Keratinocyte (primary cell): ENCODE measurements around the gene SCUBE2. TPM values are rescaled to one million over a fixed set of nuclear protein-coding genes. Genes with fewer than 3 reads are reported as not detected.

ENCODE experiments used
- DNase-seq: peaks from one replicate; pipeline ENCODE4 v3.0.0-alpha.2; 2011; ENCODE audit warnings: low read depth, missing footprints, low spot score
- FAIRE-seq: peaks from 2 replicates; lab custom pipeline; 2011; peaks lifted over from hg19 to GRCh38; lab: Jason Lieb, UNC
- H2AFZ ChIP-seq: 2 replicates; pipeline ENCODE4 v1.6.0; 2012; ENCODE audit warnings: low read length, control low read depth, inconsistent platforms; ENCODE audit not compliant: control insufficient read depth
- H3K27ac ChIP-seq: 2 replicates; pipeline ENCODE4 v1.5.1; 2011; ENCODE audit warnings: low read length; ENCODE audit not compliant: control insufficient read depth, insufficient read depth
- H3K27me3 ChIP-seq: 3 replicates; pipeline ENCODE4 v1.6.0; 2011; ENCODE audit warnings: low read length; ENCODE audit not compliant: control insufficient read depth, insufficient read depth; ENCODE audit errors: extremely low read depth
- H3K36me3 ChIP-seq, 2 experiments: 2 replicates in 1 of 2; 3 replicates in 1 of 2; pipeline ENCODE4 v1.5.1; 2011; ENCODE audit warnings: low read length in 2 of 2, mild to moderate bottlenecking in 1 of 2; ENCODE audit not compliant: control insufficient read depth in 2 of 2, insufficient read depth in 2 of 2; ENCODE audit errors: extremely low read depth in 1 of 2
- H3K4me1 ChIP-seq: 3 replicates; pipeline ENCODE4 v1.5.1; 2011; ENCODE audit warnings: low read length; ENCODE audit not compliant: control insufficient read depth, insufficient read depth; ENCODE audit errors: extremely low read depth
- H3K4me2 ChIP-seq: 3 replicates; pipeline ENCODE4 v1.6.0; 2011; ENCODE audit warnings: low read depth, low read length; ENCODE audit not compliant: control insufficient read depth, insufficient read depth; ENCODE audit errors: extremely low read depth
- H3K4me3 ChIP-seq, 3 experiments: fragments of 200-600 bp in 1 of 3; sonication (generic) in 1 of 3; 2 replicates in 2 of 3; 3 replicates in 1 of 3; pipeline ENCODE4 v1.5.1; 2011 to 2016; ENCODE audit warnings: low read length in 3 of 3, mild to moderate bottlenecking in 3 of 3, control low read depth in 2 of 3, inconsistent platforms in 1 of 3, low read depth in 1 of 3, mixed read lengths in 1 of 3, mixed run types in 1 of 3, moderate library complexity in 1 of 3; ENCODE audit not compliant: control insufficient read depth in 2 of 3, insufficient read depth in 2 of 3; ENCODE audit errors: extremely low read depth in 1 of 3
- H3K79me2 ChIP-seq: 2 replicates; pipeline ENCODE4 v1.6.0; 2012; ENCODE audit warnings: low read length; ENCODE audit not compliant: control insufficient read depth, insufficient read depth
- H3K9ac ChIP-seq: 3 replicates; pipeline ENCODE4 v1.6.0; 2011; ENCODE audit warnings: low read length; ENCODE audit not compliant: control insufficient read depth, insufficient read depth; ENCODE audit errors: extremely low read depth
- H3K9me1 ChIP-seq: 3 replicates; pipeline ENCODE4 v1.6.0; 2011; ENCODE audit warnings: low read length; ENCODE audit not compliant: control insufficient read depth, insufficient read depth; ENCODE audit errors: extremely low read depth
- H3K9me3 ChIP-seq: 2 replicates; pipeline ENCODE4 v1.5.1; 2012; ENCODE audit warnings: low read depth, low read length; ENCODE audit not compliant: control insufficient read depth
- H4K20me1 ChIP-seq: 3 replicates; pipeline ENCODE4 v1.6.0; 2011; ENCODE audit warnings: low read length; ENCODE audit not compliant: control insufficient read depth, insufficient read depth; ENCODE audit errors: extremely low read depth
- CTCF ChIP-seq, 3 experiments: IDR thresholded peaks in 1 of 3; conservative IDR thresholded peaks in 1 of 3; optimal IDR thresholded peaks in 1 of 3; 2 replicates in 2 of 3; 3 replicates in 1 of 3; pipeline versions ENCODE3 to v1.5.1; 2011; ENCODE audit warnings: low read length in 3 of 3, mild to moderate bottlenecking in 3 of 3, moderate library complexity in 2 of 3, control low read depth in 1 of 3, inconsistent platforms in 1 of 3; ENCODE audit not compliant: insufficient read depth in 2 of 3; ENCODE audit errors: extremely low read depth in 1 of 3
- EZH2 ChIP-seq: IDR thresholded peaks from one replicate; pipeline ENCODE4 v1.6.1; 2012; ENCODE audit warnings: inconsistent platforms, mild to moderate bottlenecking, low read length, moderate library complexity
- dilution Hi-C: fragments of 300-500 bp; cut with MboI; formaldehyde crosslinking; loops from one replicate; pipeline ENCODE4 v1.7.0; 2020; ENCODE audit warnings: low sequenced_read_pairs; ENCODE audit not compliant: extremely low pct_ligation_motif_present
- polyA plus RNA-seq, 5 experiments: library from polyadenylated mRNA; depleted of rRNA in 3 of 5; stranded (reverse) in 3 of 5; stranded (forward) in 1 of 5; unstranded in 1 of 5; fragments of >200 nt; gene quantifications; 1 replicate in 1 of 5; 2 replicates in 3 of 5; 3 replicates in 1 of 5; pipeline versions ENCODE4 v1.2.1 to v1.2.3, GENCODE V29; 2011 to 2012; ENCODE audit warnings: missing spikeins in 2 of 5, low read depth in 1 of 5, low replicate concordance in 1 of 5

SCUBE2 gene
- polyA plus RNA-seq, 1 donor (not counting 4 experiments of a cell fraction or from before 2014, with no cell fraction given) = 1.5 TPM

- Histone ChIP-seq H3K9ac (no peak overlapping the region), H3K36me3 (no peaks in the 10 kb centered on the region), H3K4me1 (no peaks in the 10 kb centered on the region), H3K9me1 (no peaks in the 10 kb centered on the region), H3K79me2 (no peaks in the 10 kb centered on the region), H3K27me3 (no peaks in the 10 kb centered on the region), H3K27ac (no peak overlapping the region), H3K9me3 (no peaks in the 10 kb centered on the region), H3K4me2 (no peak overlapping the region), H3K4me3 (no peak overlapping the region), H2AFZ (no peak overlapping the region), H4K20me1 (no peaks in the 10 kb centered on the region)
- TF ChIP-seq EZH2 = no peak
- DNase-seq (no peak), FAIRE-seq (no peak)
- dilution Hi-C loops = no loop called here
These were observed 35.2 kb upstream of the SCUBE2 start for GRCh38 chr11:9126636-9127035.

- Histone ChIP-seq H3K9me1 (no peaks in the 10 kb centered on the region), H3K27me3 (no peaks in the 10 kb centered on the region), H3K9me3 (no peaks in the 10 kb centered on the region), H3K4me2 (no peak overlapping the region), H3K9ac (no peak overlapping the region), H3K27ac (no peak overlapping the region), H3K79me2 (no peaks in the 10 kb centered on the region), H4K20me1 (no peaks in the 10 kb centered on the region), H3K36me3 (no peaks in the 10 kb centered on the region), H3K4me1 (no peaks in the 10 kb centered on the region), H3K4me3 (no peak overlapping the region), H2AFZ (no peak overlapping the region)
- DNase-seq (no peak), FAIRE-seq (no peak)
- dilution Hi-C loops = no loop called here
- TF ChIP-seq CTCF (optimal IDR thresholded peaks at IDR 0.05 in 1 of 3, IDR thresholded peaks at IDR 0.05 in 1 of 3, conservative IDR thresholded peaks at IDR 0.05 in 1 of 3; ENCODE audit: extremely low read depth in 1 of 3, insufficient read depth in 2 of 3, low read length in 3 of 3) (no peak), EZH2 (no peak)
These were observed 33.9 kb upstream of the SCUBE2 start for GRCh38 chr11:9125185-9125886.
